SK-N-SH treated with all-trans-retinoic acid at 6 μM for 48 hours (cell line): ENCODE measurements around the gene PGM1.

ENCODE experiments used
- ARNTL ChIP-seq: fragments of 450-650 bp; formaldehyde crosslinking; IDR thresholded peaks from 2 replicates; pipeline ENCODE4 v1.5.0; 2020; ENCODE audit warnings: low read depth, mild to moderate bottlenecking, moderate library complexity, borderline replicate concordance
- BACH2 ChIP-seq: fragments of 250-450 bp; sonication (Bioruptor Pico); IDR thresholded peaks from 2 replicates; pipeline ENCODE4 v1.9.0; 2021; ENCODE audit warnings: mild to moderate bottlenecking, borderline replicate concordance
- CSRNP3 ChIP-seq: fragments of 250-450 bp; sonication (Bioruptor Pico); IDR thresholded peaks from 2 replicates; pipeline ENCODE4 v1.5.1; 2021; ENCODE audit warnings: mild to moderate bottlenecking, moderate library complexity
- ISL1 ChIP-seq: fragments of 250-450 bp; sonication (Bioruptor Pico); IDR thresholded peaks from 2 replicates; pipeline ENCODE4 v2.1.2; 2022; ENCODE audit warnings: mild to moderate bottlenecking, moderate library complexity
- PATZ1 ChIP-seq: fragments of 250-450 bp; sonication (Bioruptor Pico); IDR thresholded peaks from 2 replicates; pipeline ENCODE4 v1.8.0; 2020; ENCODE audit warnings: mild to moderate bottlenecking, moderate library complexity, borderline replicate concordance
- ZFP3 ChIP-seq: fragments of 250-450 bp; sonication (Bioruptor Pico); IDR thresholded peaks from 2 replicates; pipeline ENCODE4 v1.5.0; 2020; ENCODE audit warnings: mild to moderate bottlenecking, moderate library complexity
- ZNF70 ChIP-seq: fragments of 450-650 bp; formaldehyde crosslinking; IDR thresholded peaks from 2 replicates; pipeline ENCODE4 v1.5.0; 2020; ENCODE audit warnings: mild to moderate bottlenecking, moderate library complexity

GRCh38 chr1:63634471-63634870, 41.3 kb downstream of the PGM1 start:
- no peak for TF ChIP-seq ISL1
- TF ChIP-seq ZFP3 (CRISPR knock-in tag) = no peak
- TF ChIP-seq ZNF70 (CRISPR knock-in tag) = no peak
- TF ChIP-seq BACH2 (CRISPR knock-in tag) = no peak
- no peak for TF ChIP-seq PATZ1
- no peak for TF ChIP-seq CSRNP3 (CRISPR knock-in tag)
- no peak for TF ChIP-seq ARNTL (CRISPR knock-in tag)
